ENCODE measurements around the gene TOX2. TPM values are rescaled to one million over a fixed set of nuclear protein-coding genes. Genes with fewer than 3 reads are reported as not detected.

Gene TOX2
- total RNA-seq, 1 experiment from 2014 or later, result 1.6 TPM

GRCh38 chr20:43906505-43907034 is 8.1 kb upstream of the TOX2 start:
- Histone ChIP-seq H3K4me3 (ENCODE audit: insufficient read depth, low read depth, low read length) (no peak overlapping the region), H3K36me3 (replicated peaks; ENCODE audit: control insufficient read depth, insufficient read depth, low read length) (no peaks in the 10 kb centered on the region), H3K27me3 (ENCODE audit: control insufficient read depth, insufficient read depth, low read length) (no peaks in the 10 kb centered on the region)
- DNase-seq, result no peak

- no peak for DNase-seq
- Histone ChIP-seq H3K4me3 (ENCODE audit: insufficient read depth, low read depth, low read length) (no peak overlapping the region), H3K27me3 (ENCODE audit: control insufficient read depth, insufficient read depth, low read length) (peaks cover 4% of the 10 kb centered on the region)
Measured at GRCh38 chr20:43909211-43909610, 5.4 kb upstream of the TOX2 start.

GRCh38 chr20:43909720-43910119 is 4.9 kb upstream of the TOX2 start:
- Histone ChIP-seq H3K4me3 (ENCODE audit: insufficient read depth, low read depth, low read length) (no peak overlapping the region), H3K27me3 (ENCODE audit: control insufficient read depth, insufficient read depth, low read length) (peaks cover 5% of the 10 kb centered on the region), H3K36me3 (replicated peaks; ENCODE audit: control insufficient read depth, insufficient read depth, low read length) (no peaks in the 10 kb centered on the region)
- DNase-seq, result no peak

More at GRCh38 chr20:43909211-43909610, 5.4 kb upstream of the TOX2 start:
- no peaks in the 10 kb centered on the region for H3K36me3 ChIP-seq (replicated peaks; ENCODE audit: control insufficient read depth, insufficient read depth, low read length)

GRCh38 chr20:43910564-43910963 is 4.1 kb upstream of the TOX2 start:
- no peak for DNase-seq

GRCh38 chr20:43911066-43911465 is 3.6 kb upstream of the TOX2 start:
- peak; percentile 51 for DNase-seq
- peaks cover 17% of the 10 kb centered on the region for H3K27me3 ChIP-seq (ENCODE audit: control insufficient read depth, insufficient read depth, low read length)

More at GRCh38 chr20:43910564-43910963, 4.1 kb upstream of the TOX2 start:
- H3K4me3 ChIP-seq (ENCODE audit: insufficient read depth, low read depth, low read length), result no peak overlapping the region
- H3K36me3 ChIP-seq (replicated peaks; ENCODE audit: control insufficient read depth, insufficient read depth, low read length), result no peaks in the 10 kb centered on the region
- peaks cover 12% of the 10 kb centered on the region for H3K27me3 ChIP-seq (ENCODE audit: control insufficient read depth, insufficient read depth, low read length)

GRCh38 chr20:43913291-43914025 is 1.2 kb upstream of the TOX2 start:
- no peak overlapping the region for H3K4me3 ChIP-seq (ENCODE audit: insufficient read depth, low read depth, low read length)
- no peak for DNase-seq
- peaks cover 29% of the 10 kb centered on the region for H3K27me3 ChIP-seq (ENCODE audit: control insufficient read depth, insufficient read depth, low read length)
- no peaks in the 10 kb centered on the region for H3K36me3 ChIP-seq (replicated peaks; ENCODE audit: control insufficient read depth, insufficient read depth, low read length)

More at GRCh38 chr20:43911066-43911465, 3.6 kb upstream of the TOX2 start:
- H3K4me3 ChIP-seq (ENCODE audit: insufficient read depth, low read depth, low read length), result no peak overlapping the region
- H3K36me3 ChIP-seq (replicated peaks; ENCODE audit: control insufficient read depth, insufficient read depth, low read length), result no peaks in the 10 kb centered on the region

- peaks cover 29% of the 10 kb centered on the region for H3K27me3 ChIP-seq (ENCODE audit: control insufficient read depth, insufficient read depth, low read length)
- DNase-seq, result peak; percentile 88
- no peaks in the 10 kb centered on the region for H3K36me3 ChIP-seq (replicated peaks; ENCODE audit: control insufficient read depth, insufficient read depth, low read length)
- peak overlapping the region; percentile 58 for H3K4me3 ChIP-seq (ENCODE audit: insufficient read depth, low read depth, low read length)
Measured at GRCh38 chr20:43915211-43916072, 790 bp downstream of the TOX2 start.

GRCh38 chr20:43916073-43916880 is 1.6 kb downstream of the TOX2 start:
- Histone ChIP-seq H3K4me3 (ENCODE audit: insufficient read depth, low read depth, low read length) (peak overlapping the region; percentile 58), H3K27me3 (ENCODE audit: control insufficient read depth, insufficient read depth, low read length) (peaks cover 29% of the 10 kb centered on the region), H3K36me3 (replicated peaks; ENCODE audit: control insufficient read depth, insufficient read depth, low read length) (no peaks in the 10 kb centered on the region)
- peak; percentile 71 for DNase-seq

- H3K36me3 ChIP-seq (replicated peaks; ENCODE audit: control insufficient read depth, insufficient read depth, low read length), result no peaks in the 10 kb centered on the region
- peaks cover 29% of the 10 kb centered on the region for H3K27me3 ChIP-seq (ENCODE audit: control insufficient read depth, insufficient read depth, low read length)
- no peak for DNase-seq
- H3K4me3 ChIP-seq (ENCODE audit: insufficient read depth, low read depth, low read length), result no peak overlapping the region; the same call in 1 of the 2 replicates
Measured at GRCh38 chr20:43916881-43917371, 2.3 kb downstream of the TOX2 start.

GRCh38 chr20:43917380-43917779 is 2.7 kb downstream of the TOX2 start:
- no peak for DNase-seq
- Histone ChIP-seq H3K36me3 (replicated peaks; ENCODE audit: control insufficient read depth, insufficient read depth, low read length) (no peaks in the 10 kb centered on the region), H3K27me3 (ENCODE audit: control insufficient read depth, insufficient read depth, low read length) (peaks cover 29% of the 10 kb centered on the region), H3K4me3 (ENCODE audit: insufficient read depth, low read depth, low read length) (no peak overlapping the region)

GRCh38 chr20:43919686-43920403 is 5.2 kb downstream of the TOX2 start:
- no peak for DNase-seq
- Histone ChIP-seq H3K4me3 (ENCODE audit: insufficient read depth, low read depth, low read length) (no peak overlapping the region), H3K36me3 (replicated peaks; ENCODE audit: control insufficient read depth, insufficient read depth, low read length) (no peaks in the 10 kb centered on the region), H3K27me3 (ENCODE audit: control insufficient read depth, insufficient read depth, low read length) (peaks cover 24% of the 10 kb centered on the region)

GRCh38 chr20:43920797-43921196 is 6.1 kb downstream of the TOX2 start:
- DNase-seq, result no peak
- H3K36me3 ChIP-seq (replicated peaks; ENCODE audit: control insufficient read depth, insufficient read depth, low read length), result no peaks in the 10 kb centered on the region
- no peak overlapping the region for H3K4me3 ChIP-seq (ENCODE audit: insufficient read depth, low read depth, low read length)
- H3K27me3 ChIP-seq (ENCODE audit: control insufficient read depth, insufficient read depth, low read length), result peaks cover 15% of the 10 kb centered on the region

GRCh38 chr20:43921227-43921780 is 6.7 kb downstream of the TOX2 start:
- no peak for DNase-seq
- no peak overlapping the region for H3K4me3 ChIP-seq (ENCODE audit: insufficient read depth, low read depth, low read length)
- peaks cover 10% of the 10 kb centered on the region for H3K27me3 ChIP-seq (ENCODE audit: control insufficient read depth, insufficient read depth, low read length)
- no peaks in the 10 kb centered on the region for H3K36me3 ChIP-seq (replicated peaks; ENCODE audit: control insufficient read depth, insufficient read depth, low read length)

Measured in H7 (cell line).